ENCODE measurements around the gene FRY.

DNA sequence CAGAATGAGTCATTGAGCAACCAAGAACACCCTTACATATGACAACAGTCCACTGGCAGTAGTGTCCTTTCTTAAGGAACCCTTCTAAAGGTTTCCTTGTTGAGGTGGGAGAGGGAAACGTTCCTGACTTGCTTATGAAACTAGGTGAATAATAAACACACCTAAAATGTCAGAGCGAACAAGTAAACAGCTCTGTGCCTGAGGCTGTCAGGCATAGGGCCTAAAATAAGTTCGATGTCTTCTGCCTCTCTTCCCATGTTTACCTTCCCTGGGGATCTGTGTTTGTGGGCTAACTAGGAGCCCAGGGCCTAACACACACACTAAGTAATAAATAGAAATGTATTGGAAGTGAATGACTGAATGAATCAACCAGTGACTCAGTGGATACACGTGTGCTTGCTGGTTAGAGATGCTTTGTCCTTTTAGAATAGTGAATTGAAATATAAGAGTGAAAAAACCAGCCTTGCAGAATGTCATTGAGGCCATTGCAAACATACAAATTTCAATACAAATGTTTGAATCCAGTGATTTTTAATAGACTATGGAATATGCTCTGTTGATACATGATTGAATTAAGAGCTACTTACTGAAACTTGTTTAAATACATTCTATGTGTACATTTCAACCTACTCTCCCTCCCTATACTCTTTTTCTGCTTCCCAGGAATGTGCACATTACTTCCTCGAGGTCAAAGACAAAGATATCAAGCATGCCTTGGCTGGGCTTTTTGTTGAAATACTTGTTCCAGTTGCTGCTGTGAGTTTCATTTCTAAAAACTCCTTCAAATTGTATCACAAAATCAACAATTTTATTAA, 102.9 kb downstream of the FRY start:
- TF ChIP-seq, protein P1, sequence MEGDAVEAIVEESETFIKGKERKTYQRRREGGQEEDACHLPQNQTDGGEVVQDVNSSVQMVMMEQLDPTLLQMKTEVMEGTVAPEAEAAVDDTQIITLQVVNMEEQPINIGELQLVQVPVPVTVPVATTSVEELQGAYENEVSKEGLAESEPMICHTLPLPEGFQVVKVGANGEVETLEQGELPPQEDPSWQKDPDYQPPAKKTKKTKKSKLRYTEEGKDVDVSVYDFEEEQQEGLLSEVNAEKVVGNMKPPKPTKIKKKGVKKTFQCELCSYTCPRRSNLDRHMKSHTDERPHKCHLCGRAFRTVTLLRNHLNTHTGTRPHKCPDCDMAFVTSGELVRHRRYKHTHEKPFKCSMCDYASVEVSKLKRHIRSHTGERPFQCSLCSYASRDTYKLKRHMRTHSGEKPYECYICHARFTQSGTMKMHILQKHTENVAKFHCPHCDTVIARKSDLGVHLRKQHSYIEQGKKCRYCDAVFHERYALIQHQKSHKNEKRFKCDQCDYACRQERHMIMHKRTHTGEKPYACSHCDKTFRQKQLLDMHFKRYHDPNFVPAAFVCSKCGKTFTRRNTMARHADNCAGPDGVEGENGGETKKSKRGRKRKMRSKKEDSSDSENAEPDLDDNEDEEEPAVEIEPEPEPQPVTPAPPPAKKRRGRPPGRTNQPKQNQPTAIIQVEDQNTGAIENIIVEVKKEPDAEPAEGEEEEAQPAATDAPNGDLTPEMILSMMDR (conservative IDR thresholded peaks at IDR 0.05) = no peak
- no peak for TF ChIP-seq EZH2 (IDR thresholded peaks at IDR 0.05; ENCODE audit: low read depth)

Measured in PC-9 (cell line).